Stimulated activated naive B cell treated with anti-CD40 and anti-IgM and Interleukin-4, amounts not matched to agents 10 μg/mL and 1 μg/mL and 100 μg/mL, for 72 hours (primary cell): ENCODE data around the gene LRMDA.
"Not testable (repeated sequence)": the region's sequence is repeated elsewhere in the genome, so short reads cannot be mapped to it uniquely, and the experiment has no call there.

Experiments
- ATAC-seq, 2 donors: fragments of 150-1000 bp; cut with Tn5 transposase; replicated peaks; 2 replicates each; pipeline ENCODE4 v1.10.0; 2021; ENCODE audit warnings: moderate library complexity in 1 of 2
- DNase-seq: peaks from one replicate; pipeline ENCODE4 v3.0.0; 2021
- H3K27ac Mint-ChIP-seq: one replicate; pipeline ENCODE4 v1.8.0; 2022; ENCODE audit warnings: mild to moderate bottlenecking, mixed read lengths
- H3K27me3 Mint-ChIP-seq, 2 donors: one replicate each; pipeline ENCODE4 v1.8.0; 2022; ENCODE audit warnings: mixed read lengths in 2 of 2
- H3K36me3 Mint-ChIP-seq, 2 donors: one replicate each; pipeline ENCODE4 v1.8.0; 2022; ENCODE audit warnings: mixed read lengths in 2 of 2, mild to moderate bottlenecking in 1 of 2
- H3K4me1 Mint-ChIP-seq, 2 donors: one replicate each; pipeline ENCODE4 v1.8.0; 2022; ENCODE audit warnings: mixed read lengths in 2 of 2, mild to moderate bottlenecking in 1 of 2
- H3K4me3 Mint-ChIP-seq, 2 donors: one replicate each; pipeline ENCODE4 v1.8.0; 2022; ENCODE audit warnings: mild to moderate bottlenecking in 2 of 2, mixed read lengths in 2 of 2, moderate library complexity in 1 of 2
- H3K9me3 Mint-ChIP-seq, 2 donors: one replicate each; pipeline ENCODE4 v1.8.0; 2022; ENCODE audit warnings: mixed read lengths in 2 of 2, mild to moderate bottlenecking in 1 of 2

The LRMDA gene

GRCh38 chr10:76558586-76558985, 1127.2 kb downstream of the LRMDA start:
- H3K9me3 Mint-ChIP-seq, result no peaks in the 10 kb centered on the region
- no peak for DNase-seq
- no peaks in the 10 kb centered on the region for H3K36me3 Mint-ChIP-seq
- no peak for ATAC-seq
- no peak overlapping the region for H3K4me3 Mint-ChIP-seq
- no peaks in the 10 kb centered on the region for H3K27me3 Mint-ChIP-seq
- no peaks in the 10 kb centered on the region for H3K4me1 Mint-ChIP-seq
- H3K27ac Mint-ChIP-seq, result no peak overlapping the region

DNA sequence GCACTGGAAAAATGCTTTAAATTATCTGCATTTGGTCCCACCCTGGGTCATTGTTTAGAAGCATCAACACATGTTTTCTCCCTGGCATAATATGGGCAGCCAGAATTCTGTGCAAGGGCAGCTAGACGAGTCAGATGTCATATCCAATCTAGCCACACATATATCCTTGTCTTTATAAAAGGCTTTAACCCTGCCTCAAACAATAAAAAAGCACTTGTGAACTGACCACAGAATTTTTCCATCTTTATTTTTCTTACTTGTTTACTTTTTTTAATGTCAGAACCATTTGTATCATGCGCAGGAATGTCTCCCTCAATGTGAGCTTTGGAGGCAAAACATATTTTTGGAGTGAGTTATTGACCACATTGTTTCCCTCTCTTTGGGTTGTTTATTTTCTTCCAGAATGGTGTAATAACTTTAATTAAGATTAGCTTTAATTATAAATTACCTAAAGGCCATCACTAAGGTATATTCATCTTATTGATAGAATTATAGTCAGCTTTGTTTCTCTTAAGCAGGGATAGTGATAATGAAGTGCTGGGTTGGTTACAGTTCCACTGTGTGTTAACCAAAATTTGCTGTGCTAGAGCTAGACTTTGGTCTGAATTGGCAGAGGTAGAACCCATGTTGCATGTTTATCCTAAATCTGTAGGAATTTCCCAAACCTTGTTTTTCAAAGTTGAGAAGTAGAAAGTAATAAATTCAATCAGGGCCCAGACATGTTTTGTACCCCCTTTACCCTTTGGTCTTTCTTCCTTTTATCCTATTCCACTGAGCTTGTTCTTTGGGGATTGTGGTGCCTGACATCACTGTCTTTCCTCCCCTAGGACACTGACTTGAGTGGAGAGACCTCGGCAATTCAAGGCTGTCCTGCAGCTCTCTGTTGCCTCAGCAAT, 1127.8 kb downstream of the LRMDA start:
- DNase-seq (no peak), ATAC-seq (no peak)
- Mint-ChIP-seq H3K36me3 (no peaks in the 10 kb centered on the region), H3K27me3 (no peaks in the 10 kb centered on the region), H3K4me1 (no peaks in the 10 kb centered on the region), H3K4me3 (no peak overlapping the region), H3K9me3 (no peaks in the 10 kb centered on the region), H3K27ac (no peak overlapping the region)

- Mint-ChIP-seq H3K4me3 (no peak overlapping the region), H3K27ac (no peak overlapping the region), H3K4me1 (no peaks in the 10 kb centered on the region), H3K9me3 (no peaks in the 10 kb centered on the region), H3K27me3 (no peaks in the 10 kb centered on the region), H3K36me3 (no peaks in the 10 kb centered on the region)
- ATAC-seq, result no peak
- no peak for DNase-seq
Observed at GRCh38 chr10:76559892-76560220, 1128.4 kb downstream of the LRMDA start.

DNA sequence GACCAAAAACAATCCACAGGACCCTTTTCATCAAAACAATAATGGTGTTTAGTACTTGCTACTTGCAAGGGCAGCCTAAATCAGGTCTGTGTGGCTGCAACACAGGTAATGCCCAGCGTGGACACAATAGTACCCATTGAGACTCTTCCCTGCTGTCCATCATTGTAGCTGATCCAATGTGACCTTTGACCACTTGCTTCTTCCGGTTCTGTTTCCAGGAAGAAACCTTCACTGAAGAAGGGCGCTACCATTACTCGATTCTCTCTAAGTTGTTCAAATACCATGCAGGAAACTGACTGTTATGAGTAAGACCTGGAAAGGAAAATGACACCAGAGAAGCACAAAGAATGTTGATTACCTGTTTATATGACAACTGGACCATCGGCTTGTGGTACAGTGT, 1128.9 kb downstream of the LRMDA start:
- Mint-ChIP-seq H3K4me1 (no peaks in the 10 kb centered on the region), H3K27me3 (no peaks in the 10 kb centered on the region), H3K4me3 (no peak overlapping the region), H3K27ac (no peak overlapping the region), H3K9me3 (no peaks in the 10 kb centered on the region), H3K36me3 (no peaks in the 10 kb centered on the region)
- DNase-seq, result no peak
- ATAC-seq, result no peak

DNA sequence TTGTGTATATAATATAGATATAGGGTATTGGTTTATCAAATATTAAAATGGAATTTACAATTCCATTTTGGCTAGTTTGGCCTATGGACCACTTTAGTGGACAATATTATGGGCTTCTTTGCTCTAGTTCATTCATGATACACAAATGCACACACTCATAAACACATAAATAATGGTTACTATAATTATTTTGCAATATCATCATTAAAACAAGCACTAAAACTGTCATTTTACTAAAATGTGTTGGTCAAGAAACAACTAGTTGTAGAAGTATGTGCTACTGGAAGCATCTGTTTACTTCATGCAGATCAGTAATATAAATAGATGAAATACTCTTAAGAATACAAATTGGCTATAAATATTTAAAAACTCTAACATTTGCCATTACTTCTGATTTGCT, 1131.9 kb downstream of the LRMDA start:
- ATAC-seq (no peak), DNase-seq (no peak)
- H3K27ac Mint-ChIP-seq, result no peak overlapping the region
- no peaks in the 10 kb centered on the region for H3K27me3 Mint-ChIP-seq
- H3K9me3 Mint-ChIP-seq, result peaks cover 0 to 2% of the 10 kb centered on the region in 2 donors
- no peaks in the 10 kb centered on the region for H3K36me3 Mint-ChIP-seq
- no peaks in the 10 kb centered on the region for H3K4me1 Mint-ChIP-seq
- no peak overlapping the region for H3K4me3 Mint-ChIP-seq

DNA sequence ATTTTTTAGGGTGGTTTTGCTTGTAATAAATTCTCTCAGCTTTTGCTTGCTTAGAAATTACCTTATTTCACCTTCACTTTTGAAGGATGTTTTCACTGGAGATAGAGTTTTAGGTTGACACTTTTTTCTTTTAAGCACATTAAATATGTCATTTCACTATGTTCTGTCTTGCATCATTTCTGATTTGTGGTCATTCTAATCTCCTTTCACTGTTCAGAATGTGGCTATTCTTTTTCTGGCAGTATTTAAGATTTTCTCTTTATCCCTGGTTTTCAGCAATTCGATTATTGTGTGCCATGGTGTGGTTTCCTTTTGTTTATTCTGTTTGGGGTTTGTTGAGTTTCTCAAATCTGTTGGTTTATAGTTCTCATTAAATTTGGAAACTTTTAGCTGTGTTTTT, 1140.6 kb downstream of the LRMDA start:
- no peak overlapping the region for H3K4me3 Mint-ChIP-seq
- no peak for DNase-seq
- no peaks in the 10 kb centered on the region for H3K4me1 Mint-ChIP-seq
- no peak overlapping the region for H3K27ac Mint-ChIP-seq
- peaks cover 7 to 8% of the 10 kb centered on the region in 2 donors for H3K9me3 Mint-ChIP-seq
- H3K27me3 Mint-ChIP-seq, result peaks cover 6 to 8% of the 10 kb centered on the region in 2 donors
- ATAC-seq, result no peak
- H3K36me3 Mint-ChIP-seq, result no peaks in the 10 kb centered on the region

- no peaks in the 10 kb centered on the region for H3K4me1 Mint-ChIP-seq
- DNase-seq (no peak), ATAC-seq (no peak)
- H3K36me3 Mint-ChIP-seq, result no peaks in the 10 kb centered on the region
- H3K4me3 Mint-ChIP-seq, result no peak overlapping the region
- peaks cover 7 to 14% of the 10 kb centered on the region in 2 donors for H3K9me3 Mint-ChIP-seq
- H3K27ac Mint-ChIP-seq, result no peak overlapping the region
- H3K27me3 Mint-ChIP-seq, result peaks cover 6 to 8% of the 10 kb centered on the region in 2 donors
Observed at GRCh38 chr10:76576276-76576962, 1145.0 kb downstream of the LRMDA start.

- H3K36me3 Mint-ChIP-seq, result no peaks in the 10 kb centered on the region
- ATAC-seq, result no peak
- H3K4me3 Mint-ChIP-seq, result no peak overlapping the region
- peaks cover 7 to 14% of the 10 kb centered on the region in 2 donors for H3K9me3 Mint-ChIP-seq
- H3K27me3 Mint-ChIP-seq, result peaks cover 5 to 6% of the 10 kb centered on the region in 2 donors
- no peaks in the 10 kb centered on the region for H3K4me1 Mint-ChIP-seq
- no peak for DNase-seq
- H3K27ac Mint-ChIP-seq, result no peak overlapping the region
Observed at GRCh38 chr10:76577455-76577854, 1146.0 kb downstream of the LRMDA start.

DNA sequence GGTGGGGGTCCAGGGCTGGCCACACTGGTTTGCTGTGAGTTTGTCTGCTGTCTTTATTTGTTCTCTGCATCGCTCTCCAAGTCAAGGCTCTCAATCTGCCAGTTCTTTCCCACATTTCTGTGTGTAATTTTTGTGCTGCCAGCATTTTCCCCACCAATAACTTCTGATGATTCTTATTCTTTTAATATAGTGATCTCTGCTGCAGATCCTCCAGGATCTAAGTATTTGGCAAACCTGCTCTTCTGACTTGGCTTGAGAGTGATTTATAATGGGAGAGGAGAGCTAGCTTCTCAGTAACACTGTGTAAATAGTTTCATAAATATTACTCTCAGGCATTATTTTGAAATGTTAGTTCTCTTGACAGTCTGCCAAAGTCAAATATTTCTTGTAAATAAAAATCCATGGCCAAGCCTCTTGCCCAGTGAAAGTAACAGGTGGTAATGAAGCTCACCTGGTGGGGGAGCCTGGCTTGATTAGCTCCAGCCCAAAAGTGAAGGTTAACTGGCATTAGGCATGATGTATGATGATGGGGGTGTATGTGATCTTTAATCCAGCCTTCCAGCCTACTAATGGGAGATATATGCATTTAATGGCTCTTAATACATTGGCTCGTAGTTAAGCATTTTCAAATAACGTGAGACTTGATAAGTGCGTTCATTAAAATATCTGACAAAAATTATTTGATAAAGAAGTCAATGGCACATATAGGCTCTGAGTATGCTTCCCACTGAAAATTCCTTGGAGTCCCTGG, 1150.3 kb downstream of the LRMDA start:
- no peaks in the 10 kb centered on the region for H3K36me3 Mint-ChIP-seq
- H3K4me3 Mint-ChIP-seq, result no peak overlapping the region
- ATAC-seq, result no peak
- DNase-seq, result no peak
- H3K9me3 Mint-ChIP-seq, result peaks cover 1 to 6% of the 10 kb centered on the region in 2 donors
- H3K4me1 Mint-ChIP-seq, result no peaks in the 10 kb centered on the region
- H3K27me3 Mint-ChIP-seq, result no peaks in the 10 kb centered on the region
- H3K27ac Mint-ChIP-seq, result no peak overlapping the region

- Mint-ChIP-seq H3K4me1 (no peaks in the 10 kb centered on the region), H3K36me3 (no peaks in the 10 kb centered on the region), H3K27me3 (no peaks in the 10 kb centered on the region), H3K27ac (no peak overlapping the region), H3K4me3 (no peak overlapping the region), H3K9me3 (peaks cover 1 to 6% of the 10 kb centered on the region in 2 donors)
- no peak for DNase-seq
- no peak for ATAC-seq
Observed at GRCh38 chr10:76582531-76582930, 1151.1 kb downstream of the LRMDA start.

DNA sequence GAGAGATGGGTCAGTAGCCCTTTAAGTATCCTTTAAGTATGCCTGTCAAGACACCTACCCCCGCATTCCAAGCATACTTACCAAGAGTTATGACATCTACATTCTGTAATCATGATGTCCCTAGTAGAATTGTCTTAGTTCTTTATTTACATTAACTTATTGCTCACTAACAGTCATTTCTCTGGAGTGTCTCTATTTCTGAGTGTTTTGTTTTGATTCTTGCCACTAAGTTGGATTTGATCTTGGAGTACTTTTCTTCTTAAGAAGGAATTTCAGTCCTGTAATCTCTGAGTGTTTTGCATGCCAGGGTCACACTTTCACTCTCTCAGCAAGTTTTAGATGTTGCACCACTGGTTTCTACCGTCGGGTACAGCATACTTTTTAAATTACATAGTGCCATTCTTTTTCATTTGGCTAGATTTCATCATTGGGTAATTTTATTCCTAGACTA, 1152.3 kb downstream of the LRMDA start:
- no peak overlapping the region for H3K4me3 Mint-ChIP-seq
- H3K4me1 Mint-ChIP-seq, result no peaks in the 10 kb centered on the region
- no peak overlapping the region for H3K27ac Mint-ChIP-seq
- no peaks in the 10 kb centered on the region for H3K27me3 Mint-ChIP-seq
- no peaks in the 10 kb centered on the region for H3K36me3 Mint-ChIP-seq
- peaks cover 1 to 4% of the 10 kb centered on the region in 2 donors for H3K9me3 Mint-ChIP-seq
- DNase-seq (no peak), ATAC-seq (no peak)

- H3K9me3 Mint-ChIP-seq, H3K4me3 Mint-ChIP-seq, DNase-seq, H3K36me3 Mint-ChIP-seq, ATAC-seq, H3K27ac Mint-ChIP-seq, H3K4me1 Mint-ChIP-seq, H3K27me3 Mint-ChIP-seq: not testable (repeated sequence)
Observed at GRCh38 chr10:76584466-76584865, 1153.0 kb downstream of the LRMDA start.
